Activated CD8-positive, alpha-beta memory T cell treated with anti-CD3 and anti-CD28 coated beads, Interleukin-2, amount 50 U/mL, for 1 hour (primary cell): ENCODE results near the gene IP6K2.

ENCODE experiments used
- DNase-seq: peaks from one replicate; pipeline ENCODE4 v3.0.0-alpha.2; 2020; ENCODE audit errors: extremely low read depth

IP6K2 gene

GRCh38 chr3:48664929-48665328 is 52.1 kb downstream of the IP6K2 start:
- DNase-seq = no peak

GRCh38 chr3:48664313-48664644 is 52.7 kb downstream of the IP6K2 start:
- DNase-seq = no peak

- DNase-seq = peak; percentile 45
Measured at GRCh38 chr3:48663489-48664312, 53.3 kb downstream of the IP6K2 start.

GRCh38 chr3:48662753-48663488 is 54.1 kb downstream of the IP6K2 start, which contains the start of gene CELSR3:
Gene CELSR3 (minus strand): TSS chr3:48662886. CDS start chr3:48662634, 252 bp downstream.
- DNase-seq = no peak

- no peak for DNase-seq
Measured at GRCh38 chr3:48662145-48662752, 54.8 kb downstream of the IP6K2 start.

GRCh38 chr3:48661501-48662144 is 55.4 kb downstream of the IP6K2 start:
- no peak for DNase-seq

GRCh38 chr3:48660800-48661400 is 56.1 kb downstream of the IP6K2 start:
- DNase-seq = no peak

- DNase-seq = no peak
Measured at GRCh38 chr3:48656841-48657281, 60.2 kb downstream of the IP6K2 start.

- peak; percentile 57 for DNase-seq
Measured at GRCh38 chr3:48656061-48656840, 60.8 kb downstream of the IP6K2 start.

GRCh38 chr3:48655606-48656005 is 61.4 kb downstream of the IP6K2 start:
- peak; percentile 25 for DNase-seq

- no peak for DNase-seq
Measured at GRCh38 chr3:48655063-48655462, 62.0 kb downstream of the IP6K2 start.

GRCh38 chr3:48652923-48653715 is 63.9 kb downstream of the IP6K2 start:
- DNase-seq = no peak

- DNase-seq = no peak
Measured at GRCh38 chr3:48651771-48652170, 65.2 kb downstream of the IP6K2 start.

GRCh38 chr3:48650723-48651122 is 66.3 kb downstream of the IP6K2 start:
- DNase-seq = no peak

GRCh38 chr3:48648188-48648850 is 68.7 kb downstream of the IP6K2 start:
- DNase-seq = no peak

- DNase-seq = no peak
Measured at GRCh38 chr3:48647714-48648113, 69.3 kb downstream of the IP6K2 start.

GRCh38 chr3:48644898-48645760 is 71.9 kb downstream of the IP6K2 start:
- DNase-seq = no peak

- no peak for DNase-seq
Measured at GRCh38 chr3:48642605-48643004, 74.4 kb downstream of the IP6K2 start.

GRCh38 chr3:48641396-48641795 is 75.6 kb downstream of the IP6K2 start:
- no peak for DNase-seq
